ENCODE results near the gene VAT1L. TPM values are rescaled to one million over a fixed set of nuclear protein-coding genes. Genes with fewer than 3 reads are reported as not detected.
"Not testable (repeated sequence)": the region's sequence is repeated elsewhere in the genome, so short reads cannot be mapped to it uniquely, and the experiment has no call there.

The VAT1L gene
- total RNA-seq, 1 experiment from 2014 or later = 19.1 TPM

- ChIA-PET CTCF (no interaction called here), POLR2A (no interaction called here)
- ATAC-seq (no peak), DNase-seq (ENCODE audit: low spot score) (no peak)
- peaks cover 15% of the 10 kb centered on the region for H3K27me3 Mint-ChIP-seq (ENCODE audit: low read depth)
- H3K9me3 Mint-ChIP-seq = peaks cover 11% of the 10 kb centered on the region
- no peak for TF ChIP-seq IRF2 (CRISPR knock-in tag; IDR thresholded peaks at IDR 0.05; ENCODE audit: borderline replicate concordance, low read depth)
- no peak for TF ChIP-seq ZNF416 (CRISPR knock-in tag; IDR thresholded peaks at IDR 0.05)
- no peak for TF ChIP-seq ESRRA (CRISPR knock-in tag; IDR thresholded peaks at IDR 0.05; ENCODE audit: borderline replicate concordance)
- TF ChIP-seq MAX (CRISPR knock-in tag; IDR thresholded peaks at IDR 0.05) = no peak
- TF ChIP-seq, protein P1, sequence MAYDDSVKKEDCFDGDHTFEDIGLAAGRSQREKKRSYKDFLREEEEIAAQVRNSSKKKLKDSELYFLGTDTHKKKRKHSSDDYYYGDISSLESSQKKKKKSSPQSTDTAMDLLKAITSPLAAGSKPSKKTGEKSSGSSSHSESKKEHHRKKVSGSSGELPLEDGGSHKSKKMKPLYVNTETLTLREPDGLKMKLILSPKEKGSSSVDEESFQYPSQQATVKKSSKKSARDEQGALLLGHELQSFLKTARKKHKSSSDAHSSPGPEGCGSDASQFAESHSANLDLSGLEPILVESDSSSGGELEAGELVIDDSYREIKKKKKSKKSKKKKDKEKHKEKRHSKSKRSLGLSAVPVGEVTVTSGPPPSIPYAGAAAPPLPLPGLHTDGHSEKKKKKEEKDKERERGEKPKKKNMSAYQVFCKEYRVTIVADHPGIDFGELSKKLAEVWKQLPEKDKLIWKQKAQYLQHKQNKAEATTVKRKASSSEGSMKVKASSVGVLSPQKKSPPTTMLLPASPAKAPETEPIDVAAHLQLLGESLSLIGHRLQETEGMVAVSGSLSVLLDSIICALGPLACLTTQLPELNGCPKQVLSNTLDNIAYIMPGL (CRISPR knock-in tag; IDR thresholded peaks at IDR 0.05) = no peak
- no peak for TF ChIP-seq GRHL2 (CRISPR knock-in tag; IDR thresholded peaks at IDR 0.05; ENCODE audit: insufficient replicate concordance, severe bottlenecking)
- TF ChIP-seq, protein P2, sequence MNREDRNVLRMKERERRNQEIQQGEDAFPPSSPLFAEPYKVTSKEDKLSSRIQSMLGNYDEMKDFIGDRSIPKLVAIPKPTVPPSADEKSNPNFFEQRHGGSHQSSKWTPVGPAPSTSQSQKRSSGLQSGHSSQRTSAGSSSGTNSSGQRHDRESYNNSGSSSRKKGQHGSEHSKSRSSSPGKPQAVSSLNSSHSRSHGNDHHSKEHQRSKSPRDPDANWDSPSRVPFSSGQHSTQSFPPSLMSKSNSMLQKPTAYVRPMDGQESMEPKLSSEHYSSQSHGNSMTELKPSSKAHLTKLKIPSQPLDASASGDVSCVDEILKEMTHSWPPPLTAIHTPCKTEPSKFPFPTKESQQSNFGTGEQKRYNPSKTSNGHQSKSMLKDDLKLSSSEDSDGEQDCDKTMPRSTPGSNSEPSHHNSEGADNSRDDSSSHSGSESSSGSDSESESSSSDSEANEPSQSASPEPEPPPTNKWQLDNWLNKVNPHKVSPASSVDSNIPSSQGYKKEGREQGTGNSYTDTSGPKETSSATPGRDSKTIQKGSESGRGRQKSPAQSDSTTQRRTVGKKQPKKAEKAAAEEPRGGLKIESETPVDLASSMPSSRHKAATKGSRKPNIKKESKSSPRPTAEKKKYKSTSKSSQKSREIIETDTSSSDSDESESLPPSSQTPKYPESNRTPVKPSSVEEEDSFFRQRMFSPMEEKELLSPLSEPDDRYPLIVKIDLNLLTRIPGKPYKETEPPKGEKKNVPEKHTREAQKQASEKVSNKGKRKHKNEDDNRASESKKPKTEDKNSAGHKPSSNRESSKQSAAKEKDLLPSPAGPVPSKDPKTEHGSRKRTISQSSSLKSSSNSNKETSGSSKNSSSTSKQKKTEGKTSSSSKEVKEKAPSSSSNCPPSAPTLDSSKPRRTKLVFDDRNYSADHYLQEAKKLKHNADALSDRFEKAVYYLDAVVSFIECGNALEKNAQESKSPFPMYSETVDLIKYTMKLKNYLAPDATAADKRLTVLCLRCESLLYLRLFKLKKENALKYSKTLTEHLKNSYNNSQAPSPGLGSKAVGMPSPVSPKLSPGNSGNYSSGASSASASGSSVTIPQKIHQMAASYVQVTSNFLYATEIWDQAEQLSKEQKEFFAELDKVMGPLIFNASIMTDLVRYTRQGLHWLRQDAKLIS (CRISPR knock-in tag; IDR thresholded peaks at IDR 0.05; ENCODE audit: borderline replicate concordance) = no peak
- H3K4me3 Mint-ChIP-seq = no peak overlapping the region
- H3K4me1 Mint-ChIP-seq = peaks cover 17% of the 10 kb centered on the region
- H3K27ac Mint-ChIP-seq = no peak overlapping the region
- H3K36me3 Mint-ChIP-seq = peaks cover 9% of the 10 kb centered on the region
These were observed 158.5 kb downstream of the VAT1L start for GRCh38 chr16:77946823-77947222.

GRCh38 chr16:77947590-77947989 lies 159.2 kb downstream of the VAT1L start:
- CTCF ChIA-PET; H3K36me3 Mint-ChIP-seq; H3K9me3 Mint-ChIP-seq; H3K4me3 Mint-ChIP-seq; DNase-seq (ENCODE audit: low spot score); ATAC-seq; POLR2A ChIA-PET; H3K27ac Mint-ChIP-seq: not testable (repeated sequence)
- Mint-ChIP-seq H3K27me3 (ENCODE audit: low read depth) (peaks cover 15% of the 10 kb centered on the region), H3K4me1 (peaks cover 21% of the 10 kb centered on the region)

GRCh38 chr16:77948835-77949234 lies 160.5 kb downstream of the VAT1L start:
- H3K27ac Mint-ChIP-seq = no peak overlapping the region
- ATAC-seq (no peak), DNase-seq (ENCODE audit: low spot score) (no peak)
- peaks cover 27% of the 10 kb centered on the region for H3K4me1 Mint-ChIP-seq
- H3K36me3 Mint-ChIP-seq = no peaks in the 10 kb centered on the region
- H3K27me3 Mint-ChIP-seq (ENCODE audit: low read depth) = peaks cover 19% of the 10 kb centered on the region
- H3K4me3 Mint-ChIP-seq = no peak overlapping the region
- ChIA-PET POLR2A (no interaction called here), CTCF (interaction anchor here (1.3 to 3.9 kb wide), 3 partner anchors 18 to 54 kb away, joined by 3 to 47 read pairs (median 6); no protein-coding TSS in a partner anchor)
- peaks cover 3% of the 10 kb centered on the region; the same call in 1 of the 2 replicates for H3K9me3 Mint-ChIP-seq
- TF ChIP-seq CREB1 (CRISPR knock-in tag; IDR thresholded peaks at IDR 0.05) (no peak), NR3C1 (CRISPR knock-in tag; conservative IDR thresholded peaks at IDR 0.05; ENCODE audit: low read depth) (no peak), CTCF (IDR thresholded peaks at IDR 0.05) (no peak), ZNF423 (CRISPR knock-in tag; IDR thresholded peaks at IDR 0.05) (no peak), ERG (CRISPR knock-in tag; IDR thresholded peaks at IDR 0.05) (no peak), ZNF232 (CRISPR knock-in tag; IDR thresholded peaks at IDR 0.05) (no peak), SP1 (CRISPR knock-in tag; conservative IDR thresholded peaks at IDR 0.05) (no peak), ZNF263 (CRISPR knock-in tag; IDR thresholded peaks at IDR 0.05; ENCODE audit: low read depth) (no peak), NFYB (CRISPR knock-in tag; conservative IDR thresholded peaks at IDR 0.05; ENCODE audit: low read depth) (no peak)
- TF ChIP-seq, protein P3, sequence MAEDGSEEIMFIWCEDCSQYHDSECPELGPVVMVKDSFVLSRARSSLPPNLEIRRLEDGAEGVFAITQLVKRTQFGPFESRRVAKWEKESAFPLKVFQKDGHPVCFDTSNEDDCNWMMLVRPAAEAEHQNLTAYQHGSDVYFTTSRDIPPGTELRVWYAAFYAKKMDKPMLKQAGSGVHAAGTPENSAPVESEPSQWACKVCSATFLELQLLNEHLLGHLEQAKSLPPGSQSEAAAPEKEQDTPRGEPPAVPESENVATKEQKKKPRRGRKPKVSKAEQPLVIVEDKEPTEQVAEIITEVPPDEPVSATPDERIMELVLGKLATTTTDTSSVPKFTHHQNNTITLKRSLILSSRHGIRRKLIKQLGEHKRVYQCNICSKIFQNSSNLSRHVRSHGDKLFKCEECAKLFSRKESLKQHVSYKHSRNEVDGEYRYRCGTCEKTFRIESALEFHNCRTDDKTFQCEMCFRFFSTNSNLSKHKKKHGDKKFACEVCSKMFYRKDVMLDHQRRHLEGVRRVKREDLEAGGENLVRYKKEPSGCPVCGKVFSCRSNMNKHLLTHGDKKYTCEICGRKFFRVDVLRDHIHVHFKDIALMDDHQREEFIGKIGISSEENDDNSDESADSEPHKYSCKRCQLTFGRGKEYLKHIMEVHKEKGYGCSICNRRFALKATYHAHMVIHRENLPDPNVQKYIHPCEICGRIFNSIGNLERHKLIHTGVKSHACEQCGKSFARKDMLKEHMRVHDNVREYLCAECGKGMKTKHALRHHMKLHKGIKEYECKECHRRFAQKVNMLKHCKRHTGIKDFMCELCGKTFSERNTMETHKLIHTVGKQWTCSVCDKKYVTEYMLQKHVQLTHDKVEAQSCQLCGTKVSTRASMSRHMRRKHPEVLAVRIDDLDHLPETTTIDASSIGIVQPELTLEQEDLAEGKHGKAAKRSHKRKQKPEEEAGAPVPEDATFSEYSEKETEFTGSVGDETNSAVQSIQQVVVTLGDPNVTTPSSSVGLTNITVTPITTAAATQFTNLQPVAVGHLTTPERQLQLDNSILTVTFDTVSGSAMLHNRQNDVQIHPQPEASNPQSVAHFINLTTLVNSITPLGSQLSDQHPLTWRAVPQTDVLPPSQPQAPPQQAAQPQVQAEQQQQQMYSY (CRISPR knock-in tag; IDR thresholded peaks at IDR 0.05) = no peak
- TF ChIP-seq, protein P4, sequence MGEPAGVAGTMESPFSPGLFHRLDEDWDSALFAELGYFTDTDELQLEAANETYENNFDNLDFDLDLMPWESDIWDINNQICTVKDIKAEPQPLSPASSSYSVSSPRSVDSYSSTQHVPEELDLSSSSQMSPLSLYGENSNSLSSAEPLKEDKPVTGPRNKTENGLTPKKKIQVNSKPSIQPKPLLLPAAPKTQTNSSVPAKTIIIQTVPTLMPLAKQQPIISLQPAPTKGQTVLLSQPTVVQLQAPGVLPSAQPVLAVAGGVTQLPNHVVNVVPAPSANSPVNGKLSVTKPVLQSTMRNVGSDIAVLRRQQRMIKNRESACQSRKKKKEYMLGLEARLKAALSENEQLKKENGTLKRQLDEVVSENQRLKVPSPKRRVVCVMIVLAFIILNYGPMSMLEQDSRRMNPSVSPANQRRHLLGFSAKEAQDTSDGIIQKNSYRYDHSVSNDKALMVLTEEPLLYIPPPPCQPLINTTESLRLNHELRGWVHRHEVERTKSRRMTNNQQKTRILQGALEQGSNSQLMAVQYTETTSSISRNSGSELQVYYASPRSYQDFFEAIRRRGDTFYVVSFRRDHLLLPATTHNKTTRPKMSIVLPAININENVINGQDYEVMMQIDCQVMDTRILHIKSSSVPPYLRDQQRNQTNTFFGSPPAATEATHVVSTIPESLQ (CRISPR knock-in tag; IDR thresholded peaks at IDR 0.05) = no peak
